Activated CD8-positive, alpha-beta memory T cell treated with anti-CD3 and anti-CD28 coated beads for 24 hours (primary cell): ENCODE data around the gene MYLIP.
"Not testable (repeated sequence)": the region's sequence is repeated elsewhere in the genome, so short reads cannot be mapped to it uniquely, and the experiment has no call there.

Experiments used
- DNase-seq: peaks from one replicate; pipeline ENCODE4 v3.0.0-alpha.2; 2020

MYLIP gene

GRCh38 chr6:16146028-16146427, 17.1 kb downstream of the MYLIP start:
- DNase-seq = no peak

DNA sequence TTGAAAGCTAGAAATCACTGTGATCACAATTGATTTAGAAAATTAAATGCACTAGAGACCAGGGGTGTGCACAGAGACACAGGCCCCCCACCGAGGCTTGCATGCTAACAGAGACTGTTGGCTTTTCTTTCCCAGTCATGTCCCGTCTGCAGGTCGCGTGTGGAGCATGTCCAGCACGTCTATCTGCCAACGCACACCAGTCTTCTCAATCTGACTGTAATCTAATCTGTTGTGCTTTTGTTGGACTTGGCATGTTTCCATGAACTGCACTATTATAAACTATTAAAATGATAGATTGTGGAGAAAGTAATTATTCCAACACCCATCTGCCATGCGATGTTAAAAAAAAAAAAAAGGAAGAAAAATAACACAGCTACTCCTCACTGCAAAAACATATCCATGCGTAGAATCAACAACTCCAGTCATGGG, 17.7 kb downstream of the MYLIP start:
- no peak for DNase-seq

GRCh38 chr6:16148498-16148897, 19.6 kb downstream of the MYLIP start:
- no peak for DNase-seq

GRCh38 chr6:16149305-16149704, 20.4 kb downstream of the MYLIP start:
- DNase-seq = no peak

DNA sequence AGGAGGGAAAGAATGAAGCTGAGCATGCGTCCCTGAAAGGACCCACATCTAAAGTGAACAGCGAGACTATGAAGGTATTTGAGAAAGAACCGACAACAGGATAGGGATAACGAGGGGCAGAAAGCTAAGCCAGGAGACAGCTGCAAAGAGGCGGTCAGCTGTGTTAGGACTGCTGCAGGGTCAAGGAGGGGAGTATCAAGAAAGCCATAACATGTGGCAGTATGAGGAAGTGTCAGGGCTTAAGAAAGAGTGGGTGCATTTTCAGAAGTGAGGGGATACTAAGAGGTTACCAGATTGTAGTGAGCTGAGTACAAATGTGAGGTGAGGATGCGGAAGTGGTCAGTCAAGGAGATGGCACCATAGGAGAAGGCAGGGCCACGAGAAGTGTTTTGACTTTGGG, 21.2 kb downstream of the MYLIP start:
- no peak for DNase-seq

- no peak for DNase-seq
These were observed 24.4 kb downstream of the MYLIP start for GRCh38 chr6:16153211-16153820.

GRCh38 chr6:16154904-16155303, 26.0 kb downstream of the MYLIP start:
- DNase-seq = no peak

GRCh38 chr6:16157492-16157891, 28.6 kb downstream of the MYLIP start:
- no peak for DNase-seq

- no peak for DNase-seq
These were observed 29.0 kb downstream of the MYLIP start for GRCh38 chr6:16157909-16158308.

DNA sequence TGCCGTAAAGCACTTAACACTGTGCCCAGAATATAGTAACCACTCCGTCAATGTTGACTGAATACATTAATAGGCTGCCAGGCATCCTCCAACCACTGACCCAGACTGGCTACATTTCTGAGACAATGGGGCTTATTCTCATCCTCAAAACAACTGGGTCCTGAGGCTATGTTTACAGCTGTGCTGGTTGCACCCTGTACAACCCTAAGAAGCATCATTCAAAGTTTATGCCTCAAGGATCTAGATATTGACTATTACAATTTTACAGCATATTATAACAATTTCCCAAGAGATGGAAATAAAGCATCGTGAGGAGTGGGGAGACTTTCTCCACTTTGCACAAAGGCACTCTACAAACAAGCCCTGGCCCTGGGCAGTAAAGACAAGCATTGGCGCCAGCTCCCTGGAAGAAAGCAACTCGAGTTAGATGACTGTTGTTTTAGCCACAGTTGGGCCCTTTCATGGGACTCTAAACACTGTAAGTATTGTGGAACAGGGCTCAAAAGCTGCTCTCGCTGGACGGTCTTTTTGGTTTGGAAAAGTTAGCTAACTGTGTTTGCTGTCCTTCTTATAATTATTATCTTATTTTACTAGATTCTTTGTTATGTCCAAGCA, 30.2 kb downstream of the MYLIP start:
- no peak for DNase-seq

DNA sequence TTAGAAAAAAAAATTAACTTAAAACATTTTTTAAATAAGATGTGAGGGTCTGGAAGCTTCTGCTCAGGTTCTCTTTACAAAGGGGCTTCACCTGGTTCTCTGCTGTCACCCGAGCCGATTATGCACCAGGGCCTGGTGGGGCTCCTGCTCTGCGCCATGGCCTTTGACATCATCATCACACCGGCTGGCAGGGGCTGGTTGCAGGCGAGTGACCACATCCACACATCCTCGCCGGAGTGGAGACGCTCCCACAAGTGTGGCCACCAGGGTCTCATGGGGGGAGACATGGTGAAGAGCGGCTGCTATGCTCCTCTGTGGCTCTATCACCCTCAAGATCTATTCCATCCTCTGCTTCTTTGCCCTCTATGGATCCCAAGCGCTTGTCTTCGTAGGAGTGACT, 31.9 kb downstream of the MYLIP start:
- no peak for DNase-seq

DNA sequence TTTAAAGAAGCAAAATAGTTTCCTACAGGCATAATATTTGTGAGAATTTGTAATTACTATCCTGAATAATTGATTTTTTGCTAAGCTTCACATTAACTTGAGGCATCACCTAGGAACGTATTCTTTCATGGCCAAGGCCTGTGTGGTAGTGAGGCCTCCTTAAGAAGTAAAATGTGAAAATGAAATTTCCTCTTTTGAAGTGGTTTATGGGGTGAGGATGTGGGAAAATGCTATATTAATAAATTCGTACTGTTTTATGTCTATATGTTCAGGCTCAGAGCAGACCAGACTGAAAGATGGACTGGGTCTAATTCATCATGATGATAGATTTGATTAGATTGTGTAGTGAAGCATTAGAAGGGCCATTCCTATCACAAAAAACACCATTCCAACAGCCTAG, 33.1 kb downstream of the MYLIP start:
- DNase-seq = no peak

DNA sequence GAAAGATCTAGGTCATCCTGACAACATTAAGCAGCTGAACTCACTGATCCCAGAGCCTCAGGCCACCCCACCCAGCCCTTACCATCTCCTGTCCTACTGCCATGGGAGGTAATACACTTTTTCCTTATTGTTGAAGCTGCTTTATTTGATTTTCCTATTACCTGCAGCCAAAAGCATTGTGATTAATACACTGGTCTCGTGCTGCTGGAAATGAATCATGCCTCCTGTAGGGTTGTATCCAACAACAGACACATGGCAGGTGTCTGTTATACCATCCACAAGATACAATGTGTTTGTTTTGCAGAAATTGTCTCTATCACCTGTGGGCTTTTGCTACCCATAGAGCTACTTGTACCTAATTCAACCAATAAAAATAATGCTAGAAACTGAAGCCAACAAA, 34.2 kb downstream of the MYLIP start:
- DNase-seq = no peak

- DNase-seq = no peak
These were observed 34.8 kb downstream of the MYLIP start for GRCh38 chr6:16163535-16164300.

- no peak for DNase-seq
These were observed 36.8 kb downstream of the MYLIP start for GRCh38 chr6:16165641-16166040.

GRCh38 chr6:16166871-16167608, 38.2 kb downstream of the MYLIP start:
- DNase-seq = no peak

DNA sequence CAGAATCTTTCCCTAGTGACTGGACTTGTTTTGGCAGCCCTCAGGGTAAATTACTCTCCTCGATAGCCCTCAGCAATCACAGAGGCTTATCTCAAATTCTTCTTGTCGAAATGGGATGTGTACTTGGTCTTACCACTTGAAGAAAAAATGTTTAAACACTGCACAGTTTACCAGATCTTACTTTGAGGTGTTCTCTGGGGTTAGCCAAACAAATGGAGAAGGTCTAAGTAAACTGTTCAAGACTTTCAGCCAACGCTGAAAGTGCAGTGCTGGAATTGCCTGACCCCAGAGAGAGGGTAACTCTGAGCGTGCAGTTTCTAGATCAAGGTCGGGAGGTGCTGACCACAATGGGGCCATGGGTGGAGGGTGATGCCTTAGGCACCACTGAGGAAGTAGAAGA, 39.2 kb downstream of the MYLIP start:
- no peak for DNase-seq

DNA sequence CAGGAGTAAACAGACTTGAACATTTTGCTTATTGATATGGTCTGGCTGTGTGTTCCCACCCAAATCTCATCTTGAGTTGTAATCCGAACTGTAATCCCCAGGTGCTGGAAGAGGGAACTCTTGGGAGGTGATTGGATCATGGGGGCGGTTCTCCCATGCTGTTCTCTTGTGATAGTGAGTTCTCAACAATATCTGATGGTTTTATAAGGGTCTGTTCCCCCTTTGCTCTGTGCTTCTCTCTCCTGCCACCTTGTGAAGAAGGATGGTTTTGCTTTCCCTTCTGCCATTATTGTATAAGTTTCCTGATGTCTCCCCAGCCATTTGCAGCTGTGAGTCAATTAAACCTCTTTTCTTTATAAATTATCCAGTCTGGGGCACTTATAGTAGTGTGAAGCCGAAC, 40.0 kb downstream of the MYLIP start:
- DNase-seq = no peak

GRCh38 chr6:16171400-16171799, 42.5 kb downstream of the MYLIP start:
- no peak for DNase-seq

DNA sequence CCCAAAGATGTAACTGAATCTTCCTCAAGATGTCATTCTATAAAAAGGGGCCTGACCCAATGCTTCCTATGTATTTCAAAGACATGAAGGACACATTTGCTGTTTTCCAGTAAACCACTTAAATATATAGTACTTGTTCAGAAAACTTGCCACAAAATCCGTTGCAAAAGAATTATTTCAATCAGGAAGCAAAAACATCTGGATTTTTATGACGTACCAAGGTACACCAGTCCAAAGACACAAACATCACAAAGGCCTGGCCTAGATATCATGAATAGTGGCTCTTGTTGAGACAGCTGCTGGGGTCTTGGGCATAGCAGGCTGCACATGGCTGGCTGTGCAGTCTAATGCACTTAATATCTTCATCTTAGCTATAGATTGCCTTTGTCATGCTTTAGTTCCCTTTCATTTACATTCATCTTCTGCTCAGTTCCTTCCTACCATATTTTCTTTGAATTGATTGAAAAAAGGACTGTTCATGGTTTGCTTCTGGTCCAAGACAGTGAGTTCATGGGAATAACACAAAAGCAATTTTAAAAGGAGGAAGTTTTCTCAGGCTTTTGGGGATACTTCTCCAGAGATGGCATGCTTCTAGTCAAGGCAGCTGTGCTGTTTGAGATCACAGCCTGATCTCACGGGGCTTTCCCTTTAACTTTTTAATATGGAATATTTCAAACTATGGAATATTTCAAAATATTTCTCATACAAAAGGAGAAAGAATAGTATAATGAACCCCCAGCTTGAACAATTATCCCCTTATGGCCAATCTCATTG, 44.5 kb downstream of the MYLIP start:
- DNase-seq = no peak

GRCh38 chr6:16174416-16175078, 45.7 kb downstream of the MYLIP start:
- no peak for DNase-seq

DNA sequence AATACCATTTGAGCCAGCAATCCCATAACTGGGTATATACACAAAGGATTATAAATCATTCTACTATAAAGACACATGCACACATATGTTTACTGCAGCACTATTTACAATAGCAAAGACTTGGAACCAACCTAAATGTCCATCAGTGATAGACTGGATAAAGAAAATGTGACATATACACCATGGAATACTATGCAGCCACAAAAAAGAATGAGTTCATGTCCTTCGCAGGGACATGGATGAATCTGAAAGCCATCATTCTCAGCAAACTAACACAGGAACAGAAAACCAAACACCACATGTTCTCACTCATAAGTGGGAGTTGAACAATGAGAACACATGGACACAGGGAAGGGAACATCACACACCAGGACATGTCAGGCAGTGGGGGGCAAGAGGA, 47.7 kb downstream of the MYLIP start:
- DNase-seq = not testable (repeated sequence)
